Measurements from ENCODE around the gene PIGU. TPM values are rescaled to one million over a fixed set of nuclear protein-coding genes. Genes with fewer than 3 reads are reported as not detected.

The PIGU gene
- total and polyA plus RNA-seq, 7 experiments from 2014 or later: 8.6 to 34.5 (median 16.7) TPM

DNA sequence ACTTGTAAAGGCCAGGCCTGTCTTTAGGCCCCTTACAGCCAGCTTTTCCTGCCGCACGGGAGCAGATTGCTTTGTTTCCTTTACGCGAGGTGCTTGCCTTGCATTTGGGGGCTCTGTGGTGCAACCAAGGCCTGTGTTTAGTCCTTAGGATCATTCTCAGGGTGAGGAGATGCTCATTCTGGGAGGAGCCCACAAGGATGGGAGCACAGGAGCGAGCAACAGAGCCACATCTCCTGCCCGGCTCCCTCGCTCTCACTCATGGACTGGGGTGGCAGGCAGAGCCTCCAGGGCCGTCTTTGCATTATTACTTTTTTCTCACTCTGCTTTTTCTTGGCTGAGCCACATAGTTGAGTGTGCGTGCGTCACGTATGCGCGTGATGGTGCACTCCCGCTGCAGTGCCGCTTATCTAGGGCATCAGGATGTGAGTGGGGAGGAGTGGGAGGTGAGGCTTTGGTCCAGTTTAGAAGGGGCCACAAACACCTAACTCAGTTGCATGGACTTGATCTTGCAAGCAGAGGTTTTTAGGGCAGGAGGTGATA, 141.5 kb downstream of the PIGU start:
- H3K36me3 ChIP-seq (ENCODE audit: control insufficient read depth in 2 of 3, insufficient read depth in 3 of 3, low read length in 3 of 3): peaks cover under 1 to 82% (median 14%) of the 10 kb centered on the region in 3 experiments
- H3K9me3 ChIP-seq (ENCODE audit: control insufficient read depth in 2 of 3, low read length in 3 of 3): no peaks in the 10 kb centered on the region
- intact Hi-C loops (cut with micrococcal nuclease): loop anchor here in 1 of 2 donors (5.0 kb wide), 2 partner anchors 223 to 232 kb away; no protein-coding TSS in a partner anchor
- Mint-ChIP-seq H3K4me3 (no peak overlapping the region), H3K27me3 (no peaks in the 10 kb centered on the region), H3K27ac (peak overlapping the region in 2 of 9 donors; percentile 9 to 52), H3K36me3 (peaks cover 2 to 32% (median 10%) of the 10 kb centered on the region in 5 donors), H3K9me3 (no peaks in the 10 kb centered on the region), H3K4me1 (peaks cover 5 to 18% (median 8%) of the 10 kb centered on the region in 7 donors)
- peaks cover 0 to 6% of the 10 kb centered on the region in 2 donors for H3K4me1 ChIP-seq (ENCODE audit: control insufficient read depth in 2 of 2, insufficient read depth in 2 of 2, low read length in 2 of 2)
- ChIA-PET CTCF (no interaction called here), POLR2A (no interaction called here)
- no peak overlapping the region for H3K27ac ChIP-seq (ENCODE audit: low read depth, low read length)
- no peak overlapping the region for H3K4me3 ChIP-seq (ENCODE audit: low read length)
- H3K27me3 ChIP-seq (ENCODE audit: control insufficient read depth in 2 of 2, insufficient read depth in 2 of 2, low read length in 2 of 2): no peaks in the 10 kb centered on the region
- ATAC-seq: no peak
- DNase-seq: no peak

DNA sequence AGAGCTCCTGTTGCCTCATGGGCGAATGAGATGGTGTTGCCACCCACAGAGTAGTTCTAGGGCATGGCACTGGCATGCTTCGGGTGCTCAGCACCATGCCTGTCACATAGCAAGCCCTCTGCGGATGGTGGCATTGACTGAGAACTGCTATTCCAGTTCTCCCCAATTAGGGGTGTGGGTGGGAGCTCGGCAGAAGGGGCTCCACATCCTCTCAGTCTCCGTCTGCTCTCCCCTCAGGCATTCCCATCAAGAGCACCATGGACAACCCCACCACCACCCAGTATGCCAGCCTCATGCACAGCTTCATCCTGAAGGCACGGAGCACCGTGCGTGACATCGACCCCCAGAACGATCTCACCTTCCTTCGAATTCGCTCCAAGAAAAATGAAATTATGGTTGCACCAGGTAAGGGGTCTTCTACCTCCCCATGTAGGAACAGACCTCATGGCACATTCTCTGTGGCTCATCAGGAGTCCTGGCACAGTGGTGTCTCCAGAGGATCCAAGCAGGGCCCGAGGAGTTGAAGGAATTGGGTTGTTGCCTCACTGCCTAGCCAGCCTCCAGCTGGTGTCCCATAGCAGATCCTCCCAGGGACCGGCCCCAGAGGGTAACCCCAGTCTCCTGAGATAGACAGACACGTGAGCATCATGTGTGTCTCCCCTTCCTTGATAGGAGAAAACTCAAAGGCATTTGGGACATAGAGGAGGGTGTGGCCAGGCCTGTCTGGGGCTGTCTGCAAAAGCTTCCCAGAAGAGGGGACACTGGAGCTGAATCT, 142.3 kb downstream of the PIGU start:
- no peak overlapping the region for H3K27ac ChIP-seq (ENCODE audit: low read depth, low read length)
- no peaks in the 10 kb centered on the region for H3K27me3 ChIP-seq (ENCODE audit: control insufficient read depth in 2 of 2, insufficient read depth in 2 of 2, low read length in 2 of 2)
- Mint-ChIP-seq H3K27me3 (no peaks in the 10 kb centered on the region), H3K9me3 (no peaks in the 10 kb centered on the region), H3K36me3 (peaks cover 0 to 29% (median 8%) of the 10 kb centered on the region in 5 donors), H3K27ac (peak overlapping the region in 2 of 9 donors; percentile 60 to 70), H3K4me1 (peaks cover 5 to 19% (median 8%) of the 10 kb centered on the region in 7 donors), H3K4me3 (no peak overlapping the region)
- ATAC-seq (no peak), DNase-seq (no peak)
- ChIA-PET CTCF (interaction anchor here (0.9 kb wide), 1 partner anchor 233 kb away, joined by 4 read pairs; no protein-coding TSS in a partner anchor), POLR2A (interaction anchor here (0.7 kb wide), 1 partner anchor 51 kb away, joined by 3 read pairs; no protein-coding TSS in a partner anchor)
- H3K36me3 ChIP-seq (ENCODE audit: control insufficient read depth in 2 of 3, insufficient read depth in 3 of 3, low read length in 3 of 3): peaks cover 7 to 82% (median 14%) of the 10 kb centered on the region in 3 experiments
- H3K4me1 ChIP-seq (ENCODE audit: control insufficient read depth in 2 of 2, insufficient read depth in 2 of 2, low read length in 2 of 2): peaks cover 0 to 2% of the 10 kb centered on the region in 2 donors
- no peak overlapping the region for H3K4me3 ChIP-seq (ENCODE audit: low read length)
- H3K9me3 ChIP-seq (ENCODE audit: control insufficient read depth in 2 of 3, low read length in 3 of 3): no peaks in the 10 kb centered on the region
- intact Hi-C loops (cut with micrococcal nuclease): loop anchor here in 1 of 2 donors (5.0 kb wide), 2 partner anchors 222 to 233 kb away; no protein-coding TSS in a partner anchor

DNA sequence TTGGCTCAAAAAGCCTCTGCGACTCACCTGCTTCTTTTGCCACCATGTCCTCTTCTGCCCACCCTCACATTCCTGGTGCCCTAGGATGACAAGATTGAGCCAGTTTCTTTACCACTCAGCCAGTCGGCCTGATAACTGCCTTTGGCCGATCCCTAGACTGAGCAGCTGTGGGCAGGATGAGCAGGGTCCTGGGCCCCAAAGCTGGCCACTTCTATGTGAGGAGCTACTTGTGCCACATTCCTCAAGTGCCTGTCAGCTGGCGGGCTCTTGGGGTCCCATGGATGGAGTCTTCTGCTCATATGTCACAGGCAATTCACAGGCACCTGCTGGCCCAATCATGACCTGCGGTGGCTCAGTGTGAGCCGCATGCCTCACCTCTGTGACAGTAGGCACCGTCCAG, 144.1 kb downstream of the PIGU start:
- Histone ChIP-seq H3K27ac (ENCODE audit: low read depth, low read length) (no peak overlapping the region), H3K4me3 (ENCODE audit: low read length) (no peak overlapping the region), H3K27me3 (ENCODE audit: control insufficient read depth in 2 of 2, insufficient read depth in 2 of 2, low read length in 2 of 2) (no peaks in the 10 kb centered on the region), H3K4me1 (ENCODE audit: control insufficient read depth in 2 of 2, insufficient read depth in 2 of 2, low read length in 2 of 2) (no peaks in the 10 kb centered on the region), H3K36me3 (ENCODE audit: control insufficient read depth in 2 of 3, insufficient read depth in 3 of 3, low read length in 3 of 3) (peaks cover 7 to 88% (median 18%) of the 10 kb centered on the region in 3 experiments), H3K9me3 (ENCODE audit: control insufficient read depth in 2 of 3, low read length in 3 of 3) (no peaks in the 10 kb centered on the region)
- no peak overlapping the region for H3K4me3 Mint-ChIP-seq
- peaks cover 0 to 35% (median 8%) of the 10 kb centered on the region in 5 donors for H3K36me3 Mint-ChIP-seq
- H3K9me3 Mint-ChIP-seq: no peaks in the 10 kb centered on the region
- no peak for ATAC-seq
- POLR2A ChIA-PET: interaction anchor here (0.5 to 1.1 kb wide), 2 partner anchors 16 to 228 kb away, joined by 3 to 4 read pairs; partner anchors contain the start of gene DYNLRB1
- H3K27ac Mint-ChIP-seq: no peak overlapping the region
- H3K4me1 Mint-ChIP-seq: peaks cover 4 to 25% (median 9%) of the 10 kb centered on the region in 7 donors
- CTCF ChIA-PET: no interaction called here
- no peaks in the 10 kb centered on the region for H3K27me3 Mint-ChIP-seq
- intact Hi-C loops (cut with micrococcal nuclease): no loop called here
- DNase-seq: no peak

DNA sequence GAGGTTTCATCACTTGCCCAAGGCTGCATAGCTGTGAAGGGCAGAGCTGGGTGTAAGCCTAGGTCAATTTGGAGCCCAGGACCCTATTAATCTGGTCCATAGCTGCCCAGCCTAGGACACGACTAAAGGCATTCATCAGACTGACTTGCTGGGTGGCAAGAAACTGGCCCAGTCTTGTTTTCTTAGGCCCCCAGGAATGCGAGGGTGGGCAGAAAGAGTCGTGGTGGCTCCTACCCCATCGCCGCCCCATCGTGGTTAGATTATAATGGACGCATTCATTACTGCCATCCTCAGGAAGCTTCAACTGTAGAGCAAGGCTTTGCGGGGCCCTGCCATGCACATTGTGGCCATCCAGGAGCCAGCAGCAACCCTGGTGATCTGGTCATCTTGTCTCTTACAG, 144.6 kb downstream of the PIGU start:
- peaks cover 10 to 88% (median 18%) of the 10 kb centered on the region in 3 experiments for H3K36me3 ChIP-seq (ENCODE audit: control insufficient read depth in 2 of 3, insufficient read depth in 3 of 3, low read length in 3 of 3)
- no peaks in the 10 kb centered on the region for H3K4me1 ChIP-seq (ENCODE audit: control insufficient read depth in 2 of 2, insufficient read depth in 2 of 2, low read length in 2 of 2)
- H3K36me3 Mint-ChIP-seq: peaks cover 0 to 35% (median 8%) of the 10 kb centered on the region in 5 donors
- ChIA-PET POLR2A (interaction anchor here (0.5 kb wide), 1 partner anchor 227 kb away, joined by 3 read pairs; no protein-coding TSS in a partner anchor), CTCF (no interaction called here)
- no peak overlapping the region for H3K4me3 Mint-ChIP-seq
- no peaks in the 10 kb centered on the region for H3K27me3 Mint-ChIP-seq
- no peak overlapping the region for H3K27ac Mint-ChIP-seq
- no peak overlapping the region for H3K4me3 ChIP-seq (ENCODE audit: low read length)
- H3K9me3 ChIP-seq (ENCODE audit: control insufficient read depth in 2 of 3, low read length in 3 of 3): no peaks in the 10 kb centered on the region
- no peak overlapping the region for H3K27ac ChIP-seq (ENCODE audit: low read depth, low read length)
- H3K9me3 Mint-ChIP-seq: no peaks in the 10 kb centered on the region
- ATAC-seq: no peak
- peaks cover 4 to 25% (median 9%) of the 10 kb centered on the region in 7 donors for H3K4me1 Mint-ChIP-seq
- DNase-seq: no peak
- intact Hi-C loops (cut with micrococcal nuclease): no loop called here
- no peaks in the 10 kb centered on the region for H3K27me3 ChIP-seq (ENCODE audit: control insufficient read depth in 2 of 2, insufficient read depth in 2 of 2, low read length in 2 of 2)

DNA sequence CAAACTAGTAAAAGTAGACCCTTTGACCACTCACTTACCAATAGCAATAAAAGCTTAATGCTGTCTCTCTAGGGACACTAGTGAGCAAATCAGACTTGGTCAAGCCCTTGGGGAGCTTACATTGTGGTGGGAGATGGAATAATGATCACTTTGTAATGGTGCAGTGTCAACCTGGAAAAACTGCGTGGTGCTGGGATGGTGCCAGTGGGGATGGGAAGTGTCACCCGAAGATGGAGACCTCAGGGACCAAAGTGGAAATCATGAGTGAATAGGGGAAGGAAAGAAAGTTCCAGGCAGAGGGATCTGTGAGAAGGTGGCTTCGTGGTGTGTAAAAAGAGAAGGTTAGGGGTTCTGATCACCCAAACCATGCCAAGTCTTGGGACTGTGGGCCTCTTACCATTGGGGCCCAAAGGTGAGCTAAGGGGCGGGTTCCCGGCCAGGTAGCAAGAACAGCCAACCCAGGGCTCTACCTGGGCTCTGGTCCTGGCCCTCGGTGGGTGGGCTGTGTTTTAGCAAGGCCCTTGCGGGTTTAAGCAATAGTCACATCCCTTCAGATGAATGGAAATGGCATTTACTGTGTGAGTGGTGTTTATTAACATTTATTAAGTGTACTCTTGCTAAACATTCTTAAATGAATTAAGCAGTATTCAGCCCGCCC, 145.2 kb downstream of the PIGU start:
- Mint-ChIP-seq H3K4me3 (no peak overlapping the region), H3K9me3 (no peaks in the 10 kb centered on the region), H3K4me1 (peaks cover 4 to 22% (median 9%) of the 10 kb centered on the region in 7 donors), H3K27me3 (no peaks in the 10 kb centered on the region), H3K36me3 (peaks cover 0 to 35% (median 10%) of the 10 kb centered on the region in 5 donors), H3K27ac (peak overlapping the region in 2 of 9 donors; percentile 23 to 59)
- no peak overlapping the region for H3K4me3 ChIP-seq (ENCODE audit: low read length)
- DNase-seq: no peak
- CTCF ChIA-PET: interaction anchor here (1.2 kb wide), 1 partner anchor 8 kb away, joined by 3 read pairs; no protein-coding TSS in a partner anchor
- H3K4me1 ChIP-seq (ENCODE audit: control insufficient read depth in 2 of 2, insufficient read depth in 2 of 2, low read length in 2 of 2): no peaks in the 10 kb centered on the region
- POLR2A ChIA-PET: no interaction called here
- intact Hi-C loops (cut with micrococcal nuclease): no loop called here
- H3K27ac ChIP-seq (ENCODE audit: low read depth, low read length): no peak overlapping the region
- no peaks in the 10 kb centered on the region for H3K27me3 ChIP-seq (ENCODE audit: control insufficient read depth in 2 of 2, insufficient read depth in 2 of 2, low read length in 2 of 2)
- no peak for ATAC-seq
- H3K36me3 ChIP-seq (ENCODE audit: control insufficient read depth in 2 of 3, insufficient read depth in 3 of 3, low read length in 3 of 3): peaks cover 15 to 88% (median 22%) of the 10 kb centered on the region in 3 experiments
- H3K9me3 ChIP-seq (ENCODE audit: control insufficient read depth in 2 of 3, low read length in 3 of 3): no peaks in the 10 kb centered on the region

DNA sequence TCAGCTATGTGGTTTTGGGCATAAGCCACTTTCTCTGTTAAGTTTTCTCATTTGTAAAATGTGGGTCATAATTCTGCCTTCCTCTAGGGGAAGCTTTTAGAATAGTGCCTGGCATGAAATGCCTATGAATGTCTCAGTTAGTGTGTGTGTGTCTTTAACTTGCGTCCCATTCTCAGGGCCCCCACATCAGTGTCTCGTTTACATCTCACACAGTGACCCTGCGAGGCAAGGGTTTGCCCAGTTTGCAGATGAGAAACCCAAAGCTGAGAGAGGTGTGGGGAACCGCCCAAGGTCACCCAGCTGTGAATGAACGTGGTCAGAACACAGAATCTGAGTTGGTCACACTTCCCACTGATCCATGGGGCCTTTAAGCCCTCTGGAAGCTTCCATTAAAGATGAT, 146.6 kb downstream of the PIGU start:
- Mint-ChIP-seq H3K4me1 (peaks cover 5 to 24% (median 14%) of the 10 kb centered on the region in 7 donors), H3K27me3 (no peaks in the 10 kb centered on the region), H3K36me3 (peaks cover 0 to 37% (median 7%) of the 10 kb centered on the region in 5 donors), H3K27ac (peak overlapping the region in 2 of 9 donors; percentile 8 to 77), H3K9me3 (no peaks in the 10 kb centered on the region), H3K4me3 (no peak overlapping the region)
- H3K4me3 ChIP-seq (ENCODE audit: low read length): no peak overlapping the region
- CTCF ChIA-PET: interaction anchor here (0.6 kb wide), 1 partner anchor 122 kb away, joined by 3 read pairs; no protein-coding TSS in a partner anchor
- POLR2A ChIA-PET: interaction anchor here (1.1 to 1.3 kb wide), 2 partner anchors 14 to 28 kb away, joined by 3 to 4 read pairs; partner anchors contain the start of genes DYNLRB1 and MAP1LC3A
- H3K9me3 ChIP-seq (ENCODE audit: control insufficient read depth in 2 of 3, low read length in 3 of 3): no peaks in the 10 kb centered on the region
- intact Hi-C loops (cut with micrococcal nuclease): no loop called here
- H3K4me1 ChIP-seq (ENCODE audit: control insufficient read depth in 2 of 2, insufficient read depth in 2 of 2, low read length in 2 of 2): no peaks in the 10 kb centered on the region
- peaks cover 15 to 85% (median 22%) of the 10 kb centered on the region in 3 experiments for H3K36me3 ChIP-seq (ENCODE audit: control insufficient read depth in 2 of 3, insufficient read depth in 3 of 3, low read length in 3 of 3)
- H3K27me3 ChIP-seq (ENCODE audit: control insufficient read depth in 2 of 2, insufficient read depth in 2 of 2, low read length in 2 of 2): no peaks in the 10 kb centered on the region
- ATAC-seq: no peak
- no peak for DNase-seq
- no peak overlapping the region for H3K27ac ChIP-seq (ENCODE audit: low read depth, low read length)
